ENCODE measurements around the gene AGTPBP1. TPM values are rescaled to one million over a fixed set of nuclear protein-coding genes. Genes with fewer than 3 reads are reported as not detected.

Gene AGTPBP1
- polyA plus RNA-seq, 12 donors = 7.3 to 19.0 (median 14.7) TPM; not detected in 1

DNA sequence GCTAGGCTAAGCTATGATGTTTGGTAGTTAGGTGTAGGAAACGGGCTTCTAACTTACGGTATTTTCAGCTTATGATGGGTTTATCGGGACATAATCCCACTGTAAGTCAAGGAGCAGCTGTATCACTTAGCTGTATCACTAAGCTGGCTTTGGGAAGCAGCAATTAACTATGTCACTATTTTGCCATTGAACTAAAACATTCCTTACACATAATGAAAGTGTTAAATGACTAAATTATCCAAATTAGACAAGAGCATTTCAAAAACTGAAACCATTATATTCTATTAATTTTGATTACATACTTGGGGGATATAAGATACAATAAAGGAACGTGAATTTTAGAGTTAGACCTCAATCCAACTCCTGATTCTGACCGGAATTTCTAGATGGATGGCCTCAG, 188.3 kb downstream of the AGTPBP1 start:
- DNase-seq = no peak

DNA sequence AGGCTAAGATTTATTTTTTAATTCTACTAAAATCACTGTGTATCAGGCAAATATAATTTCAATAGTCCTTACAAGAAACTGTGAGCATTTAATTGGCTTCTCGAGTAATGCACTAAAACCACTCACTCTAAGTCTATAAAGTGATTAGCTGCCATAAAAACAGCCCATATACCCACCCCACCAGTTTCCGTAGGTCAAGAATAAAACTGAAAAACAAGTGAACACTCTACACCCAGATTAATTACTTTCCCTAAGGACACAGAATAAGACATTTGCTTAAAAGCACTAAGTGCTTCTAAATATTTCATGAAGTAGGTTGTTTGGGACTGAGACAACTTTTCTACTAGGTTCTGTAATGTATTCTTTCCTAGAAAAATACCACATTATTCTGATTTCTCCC, 194.2 kb downstream of the AGTPBP1 start:
- no peak for DNase-seq

- DNase-seq = no peak
Observed at GRCh38 chr9:85543196-85543595, 198.6 kb downstream of the AGTPBP1 start.

DNA sequence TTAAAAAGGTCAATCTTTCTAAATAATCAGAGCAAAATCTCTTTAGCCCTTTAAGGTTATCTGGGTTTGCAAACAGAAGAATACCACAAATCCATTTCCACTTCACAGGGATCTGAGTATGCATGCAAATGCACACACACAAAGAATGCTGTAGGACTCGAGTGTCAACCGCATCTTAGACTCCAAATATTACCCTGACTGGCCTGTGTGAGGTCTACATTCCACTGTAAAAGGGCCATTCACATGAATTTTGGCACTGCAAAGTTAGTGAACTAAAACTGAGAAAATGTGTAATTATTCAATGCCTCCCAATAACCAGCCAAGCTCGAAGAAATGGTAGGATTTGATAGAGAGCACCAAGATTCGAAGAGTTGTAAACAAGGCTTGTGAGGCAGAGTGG, 199.9 kb downstream of the AGTPBP1 start:
- no peak for DNase-seq

DNA sequence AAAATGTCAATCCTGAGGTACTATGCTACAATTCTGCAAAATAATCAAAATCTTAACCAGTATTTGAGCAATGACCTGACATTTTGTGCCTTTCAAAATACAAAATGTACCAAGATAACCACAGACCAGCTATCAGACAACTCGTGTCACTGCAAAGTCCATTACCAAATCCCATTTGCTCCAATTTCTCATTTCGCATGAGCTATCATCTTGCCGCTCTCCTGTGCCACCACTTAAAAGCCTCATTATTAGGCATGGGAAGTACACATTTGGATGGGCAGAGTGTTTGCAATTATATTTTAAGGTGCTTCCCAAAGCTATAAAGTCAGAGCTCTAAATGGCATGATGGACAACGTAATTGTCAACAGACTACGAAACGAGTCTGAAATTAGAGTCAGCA, 205.2 kb downstream of the AGTPBP1 start:
- no peak for DNase-seq

DNA sequence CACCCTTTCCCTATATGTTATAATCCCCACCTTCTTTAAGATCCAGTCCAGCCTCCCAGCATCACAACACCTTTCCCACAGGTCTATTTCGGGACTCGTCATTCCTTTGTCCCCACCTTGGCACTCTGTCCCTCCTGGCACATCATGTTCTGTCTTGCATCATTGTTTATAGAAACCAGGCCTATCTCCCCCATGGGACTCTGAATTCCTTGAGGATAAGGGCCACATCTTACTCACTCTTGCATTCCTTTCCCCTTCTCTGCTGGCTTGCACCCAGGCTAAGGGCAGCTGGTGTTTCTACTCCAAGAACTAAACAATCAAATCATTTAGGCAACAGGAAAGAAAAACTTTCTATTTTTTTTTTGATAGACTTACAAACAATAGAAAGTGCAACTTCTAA, 205.7 kb downstream of the AGTPBP1 start:
- no peak for DNase-seq

- DNase-seq = no peak
Observed at GRCh38 chr9:85534340-85534739, 207.4 kb downstream of the AGTPBP1 start.

- no peak for DNase-seq
Observed at GRCh38 chr9:85533538-85533937, 208.2 kb downstream of the AGTPBP1 start.

DNA sequence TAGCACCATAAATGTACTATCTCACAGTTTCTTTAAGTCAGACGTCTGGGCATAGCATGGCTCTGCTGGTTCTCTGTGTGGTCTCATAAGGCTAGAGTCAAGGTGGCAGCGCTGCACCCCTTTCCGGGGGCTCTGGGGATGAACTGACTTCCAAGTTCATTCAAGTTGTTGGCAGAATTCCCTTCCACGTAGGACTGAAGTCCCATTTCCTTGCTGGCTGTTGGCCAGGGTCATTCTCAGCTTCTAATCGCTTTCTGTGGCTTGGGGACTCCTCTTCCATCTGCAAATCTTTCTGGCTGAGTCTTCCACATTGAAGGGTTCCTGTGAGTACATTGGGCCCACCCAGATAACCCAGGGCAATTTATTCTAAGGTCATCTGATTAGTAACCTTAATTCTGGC, 211.0 kb downstream of the AGTPBP1 start:
- no peak for DNase-seq

GRCh38 chr9:85528607-85529006, 213.1 kb downstream of the AGTPBP1 start:
- DNase-seq = no peak

DNA sequence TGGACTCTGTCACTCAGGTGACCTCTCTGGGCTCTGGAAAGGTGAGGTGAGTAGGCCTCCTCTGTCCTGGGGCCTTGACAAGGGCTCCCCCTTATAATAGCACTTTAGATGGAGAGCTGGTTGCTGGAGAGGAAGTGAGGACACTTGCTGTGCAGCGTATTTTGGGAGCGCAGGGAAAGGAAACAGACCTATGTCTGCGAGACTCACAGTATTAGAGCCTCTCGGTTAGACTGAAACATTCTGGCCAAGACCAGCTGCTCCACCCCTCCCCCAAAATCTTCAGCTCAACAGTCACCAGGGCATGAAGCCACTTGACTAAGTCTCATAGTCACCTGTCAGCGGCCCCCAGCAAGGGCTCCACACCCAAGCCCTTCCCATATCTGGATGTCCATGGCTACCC, 213.6 kb downstream of the AGTPBP1 start:
- no peak for DNase-seq

GRCh38 chr9:85527331-85528020, 214.3 kb downstream of the AGTPBP1 start:
- DNase-seq = no peak

GRCh38 chr9:85524531-85524930, 217.2 kb downstream of the AGTPBP1 start:
- no peak for DNase-seq

DNA sequence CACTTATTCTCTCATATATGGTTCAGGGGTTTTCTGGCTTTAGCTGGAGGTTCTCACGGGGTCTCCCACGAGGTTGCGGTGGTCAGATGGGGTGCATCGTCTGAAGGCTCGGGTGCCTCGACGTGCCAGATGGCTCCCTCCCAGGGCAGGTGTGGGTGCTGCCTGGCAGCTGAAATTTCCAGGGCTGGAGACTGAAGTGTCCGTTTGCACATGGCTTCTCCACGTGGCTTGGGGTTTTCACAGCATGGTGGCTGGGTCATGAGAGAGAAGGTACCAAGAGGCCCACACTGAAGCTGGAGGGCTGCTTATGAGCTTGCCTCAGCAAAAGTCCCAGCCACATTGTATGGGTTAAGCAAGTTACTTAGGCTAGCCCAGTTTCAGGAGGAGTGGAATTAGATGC, 218.6 kb downstream of the AGTPBP1 start:
- no peak for DNase-seq

GRCh38 chr9:85522459-85523092, 219.2 kb downstream of the AGTPBP1 start:
- DNase-seq = peak; percentile 66

DNA sequence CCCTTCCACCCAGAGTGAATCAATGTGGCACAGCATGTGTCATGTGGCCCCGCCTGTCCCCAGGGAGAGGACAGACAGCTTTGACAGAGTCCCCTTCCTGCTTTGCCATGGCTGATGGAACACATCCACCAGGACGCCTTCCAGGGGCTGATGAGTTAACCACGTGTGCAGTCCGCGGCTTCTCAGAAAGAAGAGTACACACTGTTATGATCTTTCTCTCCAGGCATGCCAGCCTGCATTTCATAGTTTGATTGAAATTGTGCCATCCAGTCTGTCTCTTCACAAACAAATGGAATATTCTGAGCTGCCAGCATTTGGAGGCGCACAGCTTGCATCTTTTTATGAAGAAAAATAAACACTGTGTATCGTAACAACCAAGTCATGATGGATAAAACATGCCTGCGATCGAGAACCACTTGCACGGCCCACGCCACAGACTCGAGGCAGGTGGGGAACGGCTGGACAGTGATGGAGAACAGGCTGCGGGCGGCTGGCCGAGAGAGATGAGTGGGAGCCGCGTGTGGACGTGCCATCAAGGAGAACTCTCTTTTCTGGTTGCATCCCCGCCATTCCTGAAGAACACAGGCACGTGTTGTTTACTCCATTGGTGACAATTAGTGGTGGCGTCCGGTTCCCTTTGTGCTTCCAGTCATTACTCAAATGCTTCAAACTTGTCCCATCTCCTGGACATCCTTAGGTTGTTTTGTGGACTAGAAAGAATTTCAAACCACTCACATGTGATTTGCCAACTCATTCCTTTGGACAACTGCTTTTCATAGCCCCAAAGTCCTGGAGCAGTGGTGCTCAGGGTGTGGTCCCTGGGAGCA, 220.2 kb downstream of the AGTPBP1 start:
- peak; percentile 56 for DNase-seq

GRCh38 chr9:85516976-85517637, 224.6 kb downstream of the AGTPBP1 start:
- DNase-seq = no peak

DNA sequence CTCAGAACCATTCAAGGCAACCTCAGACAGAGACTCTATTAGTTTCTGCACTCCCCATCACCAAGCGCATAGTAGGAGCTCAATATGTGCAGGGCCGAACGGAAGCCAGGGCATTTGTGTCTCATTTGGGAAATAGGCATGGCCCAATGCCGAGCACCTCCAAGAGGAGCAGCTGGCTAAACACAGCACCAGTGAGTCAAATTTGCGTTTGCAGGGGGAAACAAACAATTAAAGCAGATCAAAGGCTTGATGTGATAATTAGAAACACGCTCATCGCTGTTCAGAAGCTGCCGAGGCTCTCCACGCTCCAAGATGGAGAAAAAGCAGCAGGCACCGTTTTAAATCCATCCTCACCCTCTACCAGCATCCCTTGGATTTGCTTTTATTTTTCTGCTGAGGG, 225.3 kb downstream of the AGTPBP1 start:
- DNase-seq = no peak

GRCh38 chr9:85515021-85515420, 226.7 kb downstream of the AGTPBP1 start:
- DNase-seq = no peak

- no peak for DNase-seq
Observed at GRCh38 chr9:85514256-85514655, 227.5 kb downstream of the AGTPBP1 start.

DNA sequence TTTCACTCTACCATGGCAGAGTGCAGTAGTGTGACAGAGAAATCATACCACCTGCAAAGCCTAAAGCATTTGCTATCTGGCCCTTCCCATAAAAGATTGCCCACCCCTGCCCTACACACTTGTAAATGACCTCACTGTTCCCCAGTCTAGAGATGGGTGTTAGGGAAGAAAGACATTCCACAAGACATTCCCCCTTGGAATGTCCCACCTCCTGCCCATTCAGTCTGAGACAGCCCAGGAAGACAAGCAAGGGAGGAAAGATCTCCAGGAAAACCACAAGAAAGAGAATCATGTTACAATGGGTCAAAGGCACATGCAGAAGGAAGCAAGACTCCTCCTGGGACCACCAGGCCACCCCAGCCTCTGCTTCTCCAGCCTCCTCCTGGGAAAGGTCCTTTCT, 230.0 kb downstream of the AGTPBP1 start:
- no peak for DNase-seq

DNA sequence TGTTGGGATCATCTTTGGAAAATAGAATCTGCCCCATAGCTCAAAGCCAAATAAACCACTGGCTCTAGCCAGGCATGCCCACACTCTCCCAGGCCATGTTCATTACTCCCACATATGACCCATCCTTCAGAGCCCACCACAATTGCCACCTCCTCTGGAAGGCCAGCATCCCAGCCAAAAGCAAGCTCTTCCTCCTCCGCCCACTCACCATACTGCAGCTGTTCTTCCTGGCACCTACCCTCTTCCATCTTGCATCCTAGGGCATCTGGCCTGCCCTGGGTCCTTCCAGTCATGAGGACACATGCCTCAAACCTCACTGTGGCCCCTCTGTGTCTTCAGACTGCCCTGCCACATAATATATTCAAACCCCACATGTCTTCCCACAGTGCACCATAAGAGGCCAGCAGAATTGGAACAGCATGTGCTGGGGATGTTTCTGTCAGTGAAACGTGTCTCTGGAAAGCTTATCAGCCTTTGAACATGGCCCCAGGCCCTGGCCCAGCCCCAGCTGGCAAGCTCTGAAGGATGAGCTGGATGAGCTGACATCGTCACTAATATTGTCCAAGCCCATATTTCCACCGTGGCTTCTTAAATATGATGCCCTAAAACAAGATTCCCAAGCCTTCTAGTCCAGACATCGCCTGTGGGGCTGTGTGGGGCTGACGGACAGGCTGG, 230.8 kb downstream of the AGTPBP1 start:
- peak; percentile 34 for DNase-seq

Measured in muscle of arm (tissue), 12 donors.